Hematopoietic multipotent progenitor cell treated with erythropoietin and hydrocortisone succinate and interleukin-3 and kit ligand, for 15 days (in vitro differentiated cells): Measurements from ENCODE around the gene CNST.

Experiments
- DNase-seq: peaks from one replicate; pipeline ENCODE4 v3.0.0-alpha.2; 2015; ENCODE audit warnings: low spot score

CNST gene, protein sequence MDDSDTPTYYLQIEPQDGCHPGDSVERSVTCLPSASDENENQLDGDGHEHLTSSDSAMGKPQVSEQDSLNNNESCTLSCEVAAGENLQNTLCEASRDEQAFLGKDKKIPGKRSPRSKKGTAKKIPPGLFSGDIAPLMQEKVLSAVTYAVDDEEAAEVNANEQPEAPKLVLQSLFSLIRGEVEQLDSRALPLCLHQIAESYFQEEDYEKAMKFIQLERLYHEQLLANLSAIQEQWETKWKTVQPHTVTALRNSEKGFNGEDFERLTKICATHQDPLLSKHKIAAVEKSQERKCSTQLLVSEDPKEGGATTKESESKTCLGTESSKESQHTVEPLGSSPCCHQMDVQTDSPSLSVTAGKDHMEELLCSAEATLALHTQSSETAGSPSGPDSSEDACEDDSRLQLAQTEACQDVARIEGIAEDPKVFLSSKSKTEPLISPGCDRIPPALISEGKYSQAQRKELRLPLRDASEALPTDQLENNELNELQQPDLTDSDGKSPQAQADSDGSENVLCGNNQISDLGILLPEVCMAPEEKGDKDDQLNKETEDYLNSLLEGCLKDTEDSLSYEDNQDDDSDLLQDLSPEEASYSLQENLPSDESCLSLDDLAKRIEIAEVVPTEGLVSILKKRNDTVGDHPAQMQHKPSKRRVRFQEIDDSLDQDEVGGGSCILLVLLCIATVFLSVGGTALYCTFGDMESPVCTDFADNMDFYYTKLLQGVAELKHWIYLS

DNA sequence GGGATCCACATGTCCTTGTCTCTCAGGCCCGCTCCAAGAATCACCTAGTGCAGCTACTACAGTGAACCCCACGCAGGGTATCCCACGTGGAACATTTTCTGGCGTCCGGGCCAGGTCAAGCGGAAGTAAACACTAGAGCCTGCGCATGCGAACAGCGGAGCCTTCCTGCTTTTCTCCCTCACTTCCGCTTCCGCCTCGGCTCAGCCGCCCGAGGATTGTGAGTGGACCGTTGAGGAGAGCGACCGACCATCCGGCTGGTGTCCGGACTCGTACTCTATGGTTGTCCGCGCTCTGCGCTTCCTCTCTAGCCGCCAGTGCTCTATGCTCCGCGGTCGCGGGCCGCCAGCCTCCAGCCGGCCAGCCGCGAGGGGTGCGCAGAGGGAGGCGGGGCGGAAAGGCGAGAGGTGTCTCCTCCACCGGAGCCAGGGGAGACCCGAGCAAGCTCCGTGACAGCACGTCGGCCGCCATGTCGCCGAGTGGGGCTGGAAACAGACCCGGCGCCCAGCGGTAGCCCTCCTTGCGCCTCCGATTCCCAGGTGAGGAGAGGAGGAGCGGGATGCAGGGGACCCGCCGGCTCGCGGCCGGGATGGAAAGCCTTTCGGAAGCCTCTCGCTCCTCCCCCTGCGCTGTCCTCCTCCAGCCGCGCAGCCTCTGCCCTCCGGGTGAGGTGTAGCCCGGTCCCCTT, at the start of gene CNST, which contains the start of gene TFB2M:
TSS of gene CNST (plus strand) at position 329 of the 685 bp plus-strand sequence. CDS start 25,107 bp downstream, outside the sequence.
TSS of gene TFB2M (minus strand) at position 134 of the 685 bp plus-strand sequence. CDS start at position 11, 123 bp downstream.
- peak; percentile 94 for DNase-seq

DNA sequence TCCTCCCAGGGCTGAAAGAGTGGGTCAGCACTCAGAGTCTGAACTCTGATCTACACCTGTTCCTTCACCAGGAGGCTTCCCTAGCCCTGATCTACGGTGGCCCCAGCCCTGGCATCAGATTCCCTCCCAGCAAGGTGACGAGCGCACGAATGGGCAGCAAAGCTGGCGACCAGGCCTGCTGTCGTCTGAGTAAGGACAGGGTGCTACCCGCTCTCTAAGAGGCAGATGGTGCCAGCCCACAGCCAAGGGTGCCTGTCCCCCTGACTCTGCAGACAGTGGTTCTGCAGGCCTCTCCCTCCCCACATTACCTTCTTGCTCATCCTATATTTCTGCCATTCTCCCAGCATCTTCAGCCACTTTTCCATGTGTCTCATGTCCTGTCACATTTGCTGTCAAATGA, 48.9 kb upstream of the CNST start:
- DNase-seq = no peak

DNA sequence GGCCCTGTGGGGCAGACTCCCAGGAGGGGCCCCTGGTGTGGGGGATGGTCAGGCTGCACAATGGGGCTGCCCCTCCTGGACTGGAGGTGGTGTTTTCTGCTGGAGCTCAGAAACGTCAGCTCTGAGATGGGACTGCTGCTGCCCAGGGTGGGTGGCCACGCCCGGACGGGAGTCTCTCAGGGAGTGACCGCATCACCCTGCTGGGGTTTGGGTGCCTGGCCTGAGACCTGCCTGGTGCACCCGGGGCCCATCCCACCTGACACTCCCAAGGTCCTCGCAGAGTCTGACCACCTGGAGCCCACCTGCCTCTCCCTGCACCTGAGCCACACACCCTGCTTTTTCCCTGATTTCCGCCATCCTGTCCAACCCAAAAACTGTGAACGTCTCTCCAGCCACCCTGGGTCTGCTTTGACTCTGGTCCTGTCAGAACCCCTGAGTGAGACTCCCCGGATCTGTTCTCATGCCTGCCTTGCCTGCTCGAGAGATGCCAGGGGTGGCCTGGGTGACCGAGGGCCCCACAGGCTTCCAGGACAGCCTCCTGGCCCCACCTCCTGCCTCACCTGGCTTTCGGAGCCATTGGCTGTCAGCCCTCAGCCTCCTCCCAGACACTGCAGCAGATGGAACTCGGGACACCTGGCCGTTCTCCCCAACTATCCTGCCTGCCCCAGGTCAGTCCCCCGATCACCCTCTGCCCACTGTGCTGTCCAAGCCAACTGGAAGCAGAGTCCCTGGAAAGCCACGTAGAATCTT, 47.6 kb upstream of the CNST start:
- no peak for DNase-seq

- DNase-seq = no peak
These were observed 46.7 kb upstream of the CNST start for GRCh38 chr1:246519514-246519913.

DNA sequence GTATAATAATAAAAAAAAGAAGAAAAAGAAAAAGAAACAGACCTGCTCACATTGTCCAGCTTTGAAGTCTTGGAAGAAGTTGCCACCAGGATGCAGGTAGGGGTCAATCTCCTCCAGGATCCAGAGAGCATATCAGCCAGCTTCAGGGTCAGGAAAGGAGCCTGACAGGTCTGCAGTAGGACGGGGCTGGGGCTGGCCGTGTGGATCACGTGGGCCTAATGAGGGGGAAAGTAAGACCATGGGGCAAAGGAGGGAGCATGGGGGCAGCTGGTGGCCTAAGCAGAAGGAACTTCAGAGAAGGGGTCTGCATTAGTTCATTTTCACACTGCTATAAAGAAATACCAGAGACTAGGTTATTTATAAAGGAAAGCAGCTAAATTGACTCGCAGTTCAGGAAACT, 39.9 kb upstream of the CNST start:
- DNase-seq = no peak

DNA sequence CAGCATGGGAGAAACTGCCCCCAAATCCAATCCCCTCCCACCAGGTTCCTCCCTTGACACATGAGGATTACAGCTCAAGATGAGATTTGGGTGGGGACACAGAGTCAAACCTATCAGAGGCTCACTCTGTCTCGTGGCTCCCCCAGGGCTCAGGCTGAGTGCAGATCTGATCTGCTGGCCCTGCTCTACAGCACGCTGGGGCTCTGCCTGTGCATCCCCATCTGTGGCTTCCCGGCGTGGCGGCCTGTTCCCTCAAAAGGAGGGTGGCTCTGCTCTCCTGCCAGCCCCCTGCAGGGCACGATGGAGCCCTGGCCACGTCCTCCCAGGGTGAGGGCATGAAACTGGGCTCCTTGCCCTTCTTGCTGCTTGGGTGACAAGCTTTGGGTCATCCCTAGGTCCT, 39.3 kb upstream of the CNST start:
- DNase-seq = no peak

DNA sequence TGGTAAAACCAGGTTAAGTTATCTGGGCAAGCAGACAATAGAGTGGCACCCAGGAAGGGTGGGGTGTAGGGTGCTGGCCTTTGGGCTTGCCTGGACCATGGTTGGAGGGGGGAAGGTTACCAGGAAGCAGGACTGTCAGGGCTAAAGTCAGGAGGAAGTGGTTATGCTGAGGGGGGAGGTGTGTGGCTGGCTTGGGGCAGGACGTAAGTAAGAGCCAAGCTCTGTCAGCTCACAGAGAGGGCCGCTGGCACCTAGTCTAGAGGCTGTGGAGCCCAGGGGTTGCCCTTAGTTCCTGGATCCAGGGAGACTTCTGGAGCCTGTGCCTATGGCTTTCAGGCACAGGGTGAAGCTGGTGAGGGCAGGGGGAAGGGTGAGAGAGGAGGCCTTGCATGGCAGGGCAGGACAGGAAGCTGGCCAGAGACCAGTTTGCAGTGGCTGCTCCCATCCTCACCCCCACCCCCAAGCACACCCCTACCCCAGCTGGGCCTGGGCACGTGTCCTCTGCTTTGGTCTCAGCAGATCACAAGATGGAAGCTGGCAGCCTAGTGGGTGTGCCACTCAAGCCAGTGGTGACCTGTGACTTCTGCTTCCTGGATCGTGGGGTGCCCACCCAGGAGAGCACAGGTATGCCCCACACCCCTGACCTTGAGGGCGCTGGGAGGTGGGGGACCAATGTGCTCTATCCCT, 38.7 kb upstream of the CNST start:
- no peak for DNase-seq

GRCh38 chr1:246528933-246529731, 37.1 kb upstream of the CNST start:
- DNase-seq = no peak

- DNase-seq = no peak
These were observed 35.8 kb upstream of the CNST start for GRCh38 chr1:246530482-246530881.

GRCh38 chr1:246532519-246532918, 33.7 kb upstream of the CNST start:
- DNase-seq = no peak

DNA sequence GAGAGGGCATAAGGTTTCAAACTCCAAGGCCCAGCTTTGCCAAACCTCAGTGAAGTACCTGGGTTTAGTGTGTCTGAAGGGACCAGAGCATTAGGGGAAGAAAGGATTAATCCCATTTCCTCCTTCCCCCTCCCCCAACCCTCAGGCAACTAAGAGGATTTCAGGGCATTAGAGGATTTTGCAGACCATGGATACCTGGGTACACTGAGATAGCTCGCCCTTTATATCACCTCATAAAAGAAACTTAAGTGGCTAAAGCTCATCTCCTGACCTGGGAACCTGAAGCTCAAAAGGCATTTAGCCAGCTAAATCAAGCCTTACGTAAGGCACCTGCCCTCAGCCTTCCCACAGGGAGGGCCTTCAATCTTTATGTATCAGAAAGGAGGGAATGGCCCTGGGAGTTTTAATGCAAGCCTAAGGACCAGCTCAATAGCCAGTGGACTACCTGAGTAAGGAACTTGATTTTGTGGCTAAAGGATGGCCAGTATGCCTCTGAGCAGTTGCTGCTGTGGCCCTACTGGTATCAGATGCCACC, 32.8 kb upstream of the CNST start:
- no peak for DNase-seq

GRCh38 chr1:246534114-246534513, 32.1 kb upstream of the CNST start:
- DNase-seq = no peak

- no peak for DNase-seq
These were observed 28.8 kb upstream of the CNST start for GRCh38 chr1:246537441-246537840.

- DNase-seq = no peak
These were observed 28.4 kb upstream of the CNST start for GRCh38 chr1:246537887-246538286.

DNA sequence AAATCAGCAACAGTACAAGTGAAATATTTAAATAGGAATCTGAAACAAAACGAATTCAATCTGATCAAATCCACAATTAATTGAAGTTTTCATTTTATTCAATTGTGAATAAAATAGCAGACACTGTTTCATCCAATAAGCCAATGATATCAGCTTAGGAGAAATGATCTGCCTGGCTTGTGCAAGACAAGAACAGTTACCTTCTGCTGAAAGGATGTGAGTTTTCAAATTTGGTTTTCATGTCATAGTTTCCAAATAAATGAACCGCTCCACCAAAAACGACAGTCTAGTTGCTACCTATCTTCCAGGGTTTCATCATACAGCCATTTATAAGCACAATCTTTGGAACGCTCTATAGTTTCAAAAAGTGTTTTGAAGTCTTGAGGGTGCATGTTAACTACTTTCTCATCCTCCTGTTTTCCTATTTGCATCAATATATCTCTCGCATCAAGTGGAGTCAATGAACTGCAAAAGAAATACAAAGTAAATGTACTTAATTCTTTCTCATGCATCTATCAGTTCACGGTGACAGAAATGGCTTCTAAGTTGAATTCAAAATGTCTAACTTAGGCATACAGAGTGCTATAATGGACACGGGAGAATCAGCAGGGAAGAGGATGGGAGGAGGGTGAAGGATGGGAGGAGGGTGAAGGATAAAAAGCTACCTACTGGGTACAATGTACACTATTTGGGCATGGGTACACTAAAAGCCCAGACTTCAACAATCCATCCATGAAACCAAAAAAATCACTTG, 25.3 kb upstream of the CNST start:
- no peak for DNase-seq

- DNase-seq = no peak
These were observed 22.3 kb upstream of the CNST start for GRCh38 chr1:246544001-246544400.

DNA sequence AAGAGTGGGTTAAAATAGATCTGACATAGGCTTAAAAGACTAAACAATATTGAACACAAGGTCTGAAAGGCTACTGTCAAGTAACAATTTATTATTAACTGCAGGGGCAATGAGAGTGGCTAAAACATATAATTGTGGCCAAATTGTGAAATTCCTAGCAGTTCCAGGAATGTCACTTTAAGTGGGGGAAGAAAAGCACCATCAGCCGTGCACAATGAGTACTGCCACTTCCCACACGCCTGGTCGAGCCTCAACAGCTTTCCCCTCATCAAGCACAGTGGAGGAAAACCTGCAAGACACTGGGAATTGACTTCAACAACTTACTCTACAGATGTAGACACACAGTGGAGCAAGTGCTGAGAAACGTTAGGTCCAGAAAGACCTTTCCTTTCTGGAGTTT, 16.6 kb upstream of the CNST start:
- no peak for DNase-seq

DNA sequence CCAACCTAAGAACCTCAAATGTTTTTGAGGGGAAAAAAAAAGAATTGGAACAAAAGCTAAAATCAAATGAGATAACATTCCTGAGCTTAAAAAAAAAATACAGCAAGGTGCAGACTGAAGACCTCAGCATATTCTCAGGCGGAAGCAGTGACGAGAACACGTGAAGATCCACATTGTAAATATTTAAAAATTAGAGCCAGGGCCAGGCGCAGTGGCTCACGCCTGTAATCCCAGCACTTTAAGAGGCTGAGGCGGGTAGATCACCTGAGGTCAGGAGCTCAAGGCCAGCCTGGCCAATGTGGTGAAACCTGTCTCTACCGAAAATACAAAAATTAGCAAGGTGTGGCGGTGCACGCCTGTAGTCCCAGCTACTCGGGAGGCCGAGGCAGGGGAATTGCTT, 15.9 kb upstream of the CNST start:
- DNase-seq = no peak

- DNase-seq = no peak
These were observed 14.1 kb upstream of the CNST start for GRCh38 chr1:246552110-246552509.

GRCh38 chr1:246554201-246554600, 12.1 kb upstream of the CNST start:
- DNase-seq = no peak
